HCT116 (cell line): ENCODE measurements around the gene COL9A3.

Source experiments
- EZH2 ChIP-seq: fragments of 200-600 bp; sonication (generic); IDR thresholded peaks from 2 replicates; pipeline ENCODE4 v1.6.1; 2017; ENCODE audit warnings: antibody characterized with exemption, mixed run types
- FOSL1 ChIP-seq: IDR thresholded peaks from 2 replicates; pipeline ENCODE4 v1.6.1; 2012; ENCODE audit warnings: low read depth
- SP1 ChIP-seq: IDR thresholded peaks from 2 replicates; pipeline ENCODE4 v1.6.1; 2012; ENCODE audit warnings: low read depth
- TF ChIP-seq, protein P1 (sequence below), 3 experiments: fragments of 200-600 bp in 1 of 3; sonication (generic) in 1 of 3; IDR thresholded peaks in 2 of 3; conservative IDR thresholded peaks in 1 of 3; 2 replicates each; pipeline ENCODE4 v1.5.1; 2012 to 2017; ENCODE audit warnings: low read depth in 2 of 3, low read length in 2 of 3, antibody characterized with exemption in 1 of 3, borderline replicate concordance in 1 of 3, control low read depth in 1 of 3, mild to moderate bottlenecking in 1 of 3, mixed read lengths in 1 of 3, mixed run types in 1 of 3, moderate library complexity in 1 of 3; ENCODE audit not compliant: insufficient read depth in 1 of 3
- TF ChIP-seq, protein P2 (sequence below): IDR thresholded peaks from 2 replicates; pipeline ENCODE4 v1.6.1; 2012
- TF ChIP-seq, protein P3 (sequence below): IDR thresholded peaks from 2 replicates; pipeline ENCODE4 v1.6.1; 2012

DNA sequence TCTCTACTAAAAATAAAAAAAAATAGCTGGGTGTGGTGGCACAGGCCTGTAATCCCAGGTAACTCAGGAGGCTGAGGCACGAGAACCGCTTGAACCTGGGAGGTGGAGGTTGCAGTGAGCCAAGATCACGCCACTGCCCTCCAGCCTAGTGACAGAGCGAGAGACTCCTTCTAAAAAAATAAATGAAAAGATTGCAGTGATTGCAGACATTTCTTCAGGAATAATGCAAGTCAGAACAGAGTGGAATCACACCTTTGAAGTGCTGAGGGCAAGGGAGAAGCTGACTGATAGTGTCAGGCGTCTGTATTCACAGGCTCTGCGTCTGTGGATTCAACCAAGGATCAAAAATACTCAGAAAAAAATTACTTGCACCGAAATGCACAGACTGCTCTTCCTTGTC, 47.4 kb downstream of the COL9A3 start:
- TF ChIP-seq, protein P1, sequence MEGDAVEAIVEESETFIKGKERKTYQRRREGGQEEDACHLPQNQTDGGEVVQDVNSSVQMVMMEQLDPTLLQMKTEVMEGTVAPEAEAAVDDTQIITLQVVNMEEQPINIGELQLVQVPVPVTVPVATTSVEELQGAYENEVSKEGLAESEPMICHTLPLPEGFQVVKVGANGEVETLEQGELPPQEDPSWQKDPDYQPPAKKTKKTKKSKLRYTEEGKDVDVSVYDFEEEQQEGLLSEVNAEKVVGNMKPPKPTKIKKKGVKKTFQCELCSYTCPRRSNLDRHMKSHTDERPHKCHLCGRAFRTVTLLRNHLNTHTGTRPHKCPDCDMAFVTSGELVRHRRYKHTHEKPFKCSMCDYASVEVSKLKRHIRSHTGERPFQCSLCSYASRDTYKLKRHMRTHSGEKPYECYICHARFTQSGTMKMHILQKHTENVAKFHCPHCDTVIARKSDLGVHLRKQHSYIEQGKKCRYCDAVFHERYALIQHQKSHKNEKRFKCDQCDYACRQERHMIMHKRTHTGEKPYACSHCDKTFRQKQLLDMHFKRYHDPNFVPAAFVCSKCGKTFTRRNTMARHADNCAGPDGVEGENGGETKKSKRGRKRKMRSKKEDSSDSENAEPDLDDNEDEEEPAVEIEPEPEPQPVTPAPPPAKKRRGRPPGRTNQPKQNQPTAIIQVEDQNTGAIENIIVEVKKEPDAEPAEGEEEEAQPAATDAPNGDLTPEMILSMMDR (IDR thresholded peaks at IDR 0.05 in 2 of 3, conservative IDR thresholded peaks at IDR 0.05 in 1 of 3; ENCODE audit: borderline replicate concordance in 1 of 3, insufficient read depth in 1 of 3, low read depth in 2 of 3, low read length in 2 of 3) = no peak
- TF ChIP-seq, protein P2, sequence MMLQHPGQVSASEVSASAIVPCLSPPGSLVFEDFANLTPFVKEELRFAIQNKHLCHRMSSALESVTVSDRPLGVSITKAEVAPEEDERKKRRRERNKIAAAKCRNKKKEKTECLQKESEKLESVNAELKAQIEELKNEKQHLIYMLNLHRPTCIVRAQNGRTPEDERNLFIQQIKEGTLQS = no peak
- TF ChIP-seq, protein P3, sequence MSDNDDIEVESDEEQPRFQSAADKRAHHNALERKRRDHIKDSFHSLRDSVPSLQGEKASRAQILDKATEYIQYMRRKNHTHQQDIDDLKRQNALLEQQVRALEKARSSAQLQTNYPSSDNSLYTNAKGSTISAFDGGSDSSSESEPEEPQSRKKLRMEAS = peak; percentile 47; the same call in 1 of the 2 replicates
- no peak for TF ChIP-seq EZH2
- no peak for TF ChIP-seq SP1
- TF ChIP-seq FOSL1 = no peak
